NCI-H748 (cell line): ENCODE measurements around the gene DGCR8.

Experiments used
- DNase-seq: peaks from one replicate; lab custom pipeline; 2025; ENCODE audit not compliant: unreplicated experiment; lab: John Stamatoyannopoulos, UW

DGCR8 gene

DNA sequence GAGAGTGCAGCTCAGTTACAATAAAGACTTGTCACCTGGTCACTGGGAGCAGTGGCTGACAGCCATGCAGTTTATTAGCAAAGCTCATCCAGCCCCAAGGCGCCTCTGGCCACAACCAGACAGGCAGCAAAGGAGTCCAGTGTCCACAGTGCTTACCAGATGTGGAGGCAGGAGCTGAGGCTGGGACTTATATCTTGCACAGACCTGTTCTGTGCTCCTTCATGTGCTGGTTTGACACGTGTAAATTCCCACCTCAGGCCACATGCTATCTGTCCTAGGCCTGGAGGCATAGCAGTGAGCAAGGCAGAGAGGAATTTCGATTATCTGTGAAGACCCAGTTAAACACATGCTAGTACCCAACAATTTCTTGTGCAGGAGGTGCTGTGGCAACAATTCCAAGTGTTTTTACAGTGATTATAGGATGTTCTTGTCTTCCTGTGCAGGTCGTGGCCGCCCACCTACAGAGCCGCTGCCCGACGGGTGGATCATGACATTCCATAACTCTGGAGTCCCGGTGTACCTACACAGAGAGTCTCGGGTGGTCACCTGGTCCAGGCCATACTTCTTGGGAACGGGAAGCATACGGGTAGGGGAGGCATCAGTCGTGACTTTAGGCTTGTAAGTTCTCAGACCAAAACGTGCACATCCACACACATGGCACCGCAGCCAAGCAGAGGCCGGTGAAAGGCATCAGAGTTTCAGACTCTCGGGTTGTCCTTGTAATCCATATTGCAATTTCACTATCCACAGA is 9.4 kb downstream of the DGCR8 start:
- DNase-seq, result no peak

DNA sequence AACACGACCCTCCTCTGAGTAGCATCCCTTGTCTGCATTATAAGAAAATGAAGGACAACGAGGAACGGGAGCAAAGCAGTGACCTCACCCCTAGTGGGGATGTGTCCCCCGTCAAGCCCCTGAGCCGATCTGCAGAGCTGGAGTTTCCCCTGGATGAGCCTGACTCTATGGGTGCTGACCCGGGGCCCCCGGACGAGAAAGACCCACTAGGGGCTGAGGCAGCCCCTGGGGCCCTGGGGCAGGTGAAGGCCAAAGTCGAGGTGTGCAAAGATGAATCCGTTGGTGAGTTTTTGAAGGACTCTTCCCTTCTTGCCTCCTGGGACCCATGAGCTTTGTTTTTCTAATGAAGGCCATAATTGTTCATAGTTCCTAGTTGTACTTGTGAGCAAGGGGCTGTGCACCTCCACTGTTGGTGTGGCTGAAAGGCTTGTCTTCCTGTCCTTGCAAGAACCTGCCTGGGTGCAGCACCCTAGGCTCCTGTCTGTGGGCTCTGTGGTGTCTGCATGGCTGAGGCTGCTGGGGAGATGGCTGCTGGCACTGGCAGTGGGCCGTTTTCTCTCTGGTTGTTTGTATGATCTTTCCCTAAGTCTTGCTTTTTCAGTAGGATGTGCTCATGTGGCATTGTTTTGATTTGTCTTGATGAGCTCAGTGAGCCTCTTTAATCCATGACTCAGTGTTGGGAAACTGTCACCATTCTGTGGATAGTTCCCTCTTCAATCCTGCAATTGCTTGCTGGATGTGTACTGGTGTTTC is 10.1 kb downstream of the DGCR8 start:
- DNase-seq, result no peak

DNA sequence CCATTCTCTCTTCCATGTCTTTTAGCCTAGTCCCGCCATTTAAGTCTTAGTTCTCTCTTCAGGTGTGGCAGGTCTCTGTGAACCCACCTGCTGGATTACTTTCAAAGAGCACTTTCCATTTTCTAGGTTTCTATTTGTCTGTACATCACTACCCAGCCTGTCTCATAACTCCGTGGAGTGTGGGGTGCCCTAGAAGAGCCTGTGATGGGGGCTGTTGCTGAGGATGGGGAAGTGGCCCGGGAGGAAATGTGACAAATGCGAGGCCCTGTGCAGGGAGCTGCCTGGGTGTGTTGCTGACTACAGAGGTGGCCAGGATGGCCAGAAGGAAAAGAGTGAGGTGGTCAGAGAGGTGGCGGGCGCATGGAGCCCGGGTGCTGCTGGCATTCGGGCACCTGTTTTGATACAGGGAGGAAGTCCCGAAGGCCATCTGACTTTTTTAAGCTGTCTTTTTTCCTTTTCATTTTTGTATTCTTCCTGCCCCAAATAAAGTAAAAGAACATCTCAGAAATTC is 10.7 kb downstream of the DGCR8 start:
- no peak for DNase-seq

DNA sequence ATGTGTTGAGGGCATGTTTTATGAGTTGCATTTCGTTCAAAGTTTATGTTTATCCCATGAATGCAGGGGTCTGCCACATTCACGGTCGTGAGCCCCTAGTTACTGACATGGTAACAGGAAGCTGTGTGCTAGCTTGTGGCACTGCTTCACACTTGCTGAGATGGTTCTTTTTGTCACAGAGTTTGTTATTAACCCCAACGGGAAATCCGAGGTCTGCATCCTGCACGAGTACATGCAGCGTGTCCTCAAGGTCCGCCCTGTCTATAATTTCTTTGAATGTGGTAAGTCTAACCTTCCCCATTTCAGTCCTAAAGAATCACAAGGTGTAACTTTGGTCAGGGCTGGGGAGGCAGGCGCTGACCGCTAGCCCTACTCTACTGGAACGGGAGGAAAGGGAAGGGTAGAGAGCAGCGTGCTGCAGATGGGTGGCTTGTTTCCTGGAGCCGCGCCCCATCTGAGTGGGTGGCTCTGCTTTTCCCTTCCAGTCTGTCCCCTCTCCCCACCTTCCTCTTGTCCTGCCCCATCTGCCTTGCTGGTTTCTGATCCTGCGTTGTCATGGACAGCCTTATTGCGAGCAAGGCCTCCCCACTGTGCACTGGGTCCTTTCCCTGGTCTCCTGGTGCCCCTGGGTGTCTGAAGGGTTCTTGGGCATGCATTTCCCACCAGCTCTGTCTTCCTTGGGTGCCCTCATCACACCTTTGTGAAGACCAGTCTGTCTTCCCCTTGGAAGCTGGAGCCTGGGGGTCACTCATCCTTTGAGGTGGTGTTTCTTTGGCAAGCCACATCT is 11.8 kb downstream of the DGCR8 start:
- DNase-seq, result no peak

DNA sequence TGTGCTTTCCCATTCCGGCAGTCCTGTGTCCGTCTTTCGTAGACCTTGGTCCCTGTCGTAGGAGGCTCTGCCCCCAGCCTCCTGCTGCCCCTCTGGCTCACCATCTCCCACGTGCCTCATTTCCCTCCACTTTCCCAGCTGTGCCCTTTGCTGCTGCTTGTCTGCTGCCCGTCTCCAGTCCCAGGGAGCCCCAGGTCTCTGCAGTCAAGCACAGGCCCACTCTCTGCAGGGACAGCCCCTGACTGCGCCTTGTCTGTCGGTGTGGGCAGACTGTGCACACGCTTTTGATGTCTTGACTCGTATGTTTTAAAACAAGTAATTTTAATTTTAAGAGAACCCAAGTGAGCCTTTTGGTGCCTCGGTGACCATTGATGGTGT is 12.4 kb downstream of the DGCR8 start:
- no peak for DNase-seq

DNA sequence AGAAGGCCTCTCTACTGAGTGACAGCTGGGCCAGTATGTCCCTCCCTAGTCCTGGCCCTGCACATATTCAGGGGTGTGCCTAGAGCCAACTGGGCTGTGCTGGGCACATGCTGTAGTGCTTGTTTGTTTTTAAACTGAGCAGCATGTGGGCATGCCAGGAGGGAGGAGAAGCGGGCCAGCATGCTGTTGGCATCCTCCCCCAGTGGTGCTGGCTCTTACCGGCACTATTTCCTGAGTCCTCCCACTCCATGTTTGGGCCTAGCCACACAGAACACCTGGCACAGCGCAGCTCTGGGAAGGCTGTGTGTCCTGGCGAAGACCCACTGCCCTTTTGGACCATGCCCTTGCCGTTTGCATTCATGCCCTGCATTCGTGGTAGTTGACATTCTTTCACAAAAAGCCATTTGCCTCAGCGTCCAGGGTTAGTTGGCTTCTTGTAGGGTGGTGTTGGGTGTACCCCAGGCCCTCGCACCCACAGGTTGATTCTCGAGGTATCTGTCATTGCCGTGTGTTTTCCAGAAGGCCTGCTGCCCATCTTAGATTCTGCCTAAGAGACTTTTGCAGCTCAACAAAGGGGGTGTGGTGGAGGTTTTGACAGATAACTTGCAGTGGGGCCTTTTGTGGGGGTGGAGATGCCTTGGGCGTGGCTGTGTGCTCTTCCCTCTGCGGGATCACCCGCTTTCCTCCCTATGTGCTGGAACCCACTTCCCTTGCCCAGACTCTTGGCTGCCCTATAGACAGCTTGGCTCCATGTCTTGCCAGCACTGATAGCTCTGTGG is 13.6 kb downstream of the DGCR8 start:
- no peak for DNase-seq

DNA sequence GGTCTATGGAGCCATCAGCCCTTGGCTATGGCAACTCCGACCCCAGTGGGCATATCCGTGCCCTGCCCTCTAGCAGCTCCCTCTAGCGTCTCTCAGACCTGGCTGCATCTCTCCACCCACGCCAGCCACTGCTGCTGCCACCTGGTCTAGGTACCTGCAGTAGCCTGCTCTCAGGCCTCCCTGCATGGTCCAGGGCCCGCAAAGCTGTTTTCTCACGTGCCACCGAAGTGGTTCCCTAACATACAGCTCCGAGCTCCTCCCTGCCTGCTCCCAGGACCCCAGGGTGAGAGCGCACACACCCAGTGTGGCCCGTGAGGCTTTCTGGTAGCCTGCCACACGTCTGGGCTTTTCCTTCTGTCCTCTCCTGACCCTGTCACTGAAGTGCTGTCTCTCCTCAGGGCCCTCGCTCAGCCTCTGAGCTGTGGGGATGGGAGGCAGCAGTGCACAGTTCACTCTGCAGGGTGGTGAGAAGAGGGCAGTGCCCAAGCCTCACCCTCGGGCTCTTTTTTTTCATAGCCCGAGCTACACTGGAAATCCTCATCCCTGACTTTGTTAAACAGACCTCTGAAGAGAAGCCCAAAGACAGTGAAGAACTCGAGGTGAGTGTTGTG is 14.3 kb downstream of the DGCR8 start:
- DNase-seq, result no peak

DNA sequence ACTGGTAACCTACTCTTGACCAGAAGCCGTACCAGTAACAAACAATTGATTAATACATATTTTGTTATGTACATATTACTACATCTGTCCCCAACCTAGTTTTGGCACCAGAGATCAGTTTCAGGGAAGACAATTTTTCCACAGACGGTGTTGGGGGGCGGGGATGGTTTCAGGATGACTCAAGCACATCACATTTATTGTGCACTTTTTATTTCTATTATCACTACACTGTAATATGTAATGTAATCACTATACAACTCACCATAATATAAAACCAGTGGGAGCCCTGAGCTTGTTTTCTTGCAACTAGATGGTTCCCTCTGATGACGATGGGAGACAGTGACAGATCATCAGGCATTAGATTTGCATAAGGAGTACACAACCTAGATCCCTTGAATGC is 15.5 kb downstream of the DGCR8 start:
- no peak for DNase-seq

DNA sequence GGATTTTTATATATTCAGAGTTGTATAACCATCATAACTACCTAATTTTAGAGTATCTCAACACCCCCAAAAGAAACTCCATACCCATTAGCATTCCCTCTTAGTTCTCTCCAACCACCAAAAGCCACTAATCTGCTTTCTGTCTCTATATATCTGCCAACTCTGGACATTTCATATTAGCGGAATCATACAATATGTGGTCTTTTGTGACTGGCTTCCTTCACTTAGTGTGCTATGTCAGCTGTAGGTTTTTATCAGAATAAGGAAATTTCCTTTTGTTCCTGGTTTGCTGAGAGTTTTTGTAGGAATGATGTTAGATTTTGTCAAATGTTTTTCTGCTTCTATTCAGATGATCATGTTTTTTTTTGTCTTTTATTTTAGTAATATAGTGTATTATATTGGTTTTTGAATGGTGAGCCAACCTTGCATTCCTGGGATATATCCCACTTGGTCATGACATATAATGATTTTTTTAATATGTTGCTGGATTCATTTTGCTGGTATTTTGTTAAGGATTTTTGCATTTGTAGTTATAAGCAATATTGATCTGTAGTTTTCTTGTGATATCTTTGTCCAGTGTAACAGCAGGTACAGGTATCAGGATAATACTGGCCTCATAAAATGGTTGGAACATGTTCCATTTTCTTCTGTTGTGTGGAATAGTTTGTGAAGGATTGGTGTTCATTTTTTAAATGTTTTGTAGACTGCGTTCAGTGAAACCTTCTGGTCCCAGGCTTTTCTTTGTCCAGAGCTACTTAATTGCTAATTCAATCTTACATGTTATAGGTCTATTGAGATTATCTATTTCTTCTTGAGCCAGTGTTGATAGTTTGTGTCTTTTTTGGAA is 16.8 kb downstream of the DGCR8 start:
- no peak for DNase-seq

DNA sequence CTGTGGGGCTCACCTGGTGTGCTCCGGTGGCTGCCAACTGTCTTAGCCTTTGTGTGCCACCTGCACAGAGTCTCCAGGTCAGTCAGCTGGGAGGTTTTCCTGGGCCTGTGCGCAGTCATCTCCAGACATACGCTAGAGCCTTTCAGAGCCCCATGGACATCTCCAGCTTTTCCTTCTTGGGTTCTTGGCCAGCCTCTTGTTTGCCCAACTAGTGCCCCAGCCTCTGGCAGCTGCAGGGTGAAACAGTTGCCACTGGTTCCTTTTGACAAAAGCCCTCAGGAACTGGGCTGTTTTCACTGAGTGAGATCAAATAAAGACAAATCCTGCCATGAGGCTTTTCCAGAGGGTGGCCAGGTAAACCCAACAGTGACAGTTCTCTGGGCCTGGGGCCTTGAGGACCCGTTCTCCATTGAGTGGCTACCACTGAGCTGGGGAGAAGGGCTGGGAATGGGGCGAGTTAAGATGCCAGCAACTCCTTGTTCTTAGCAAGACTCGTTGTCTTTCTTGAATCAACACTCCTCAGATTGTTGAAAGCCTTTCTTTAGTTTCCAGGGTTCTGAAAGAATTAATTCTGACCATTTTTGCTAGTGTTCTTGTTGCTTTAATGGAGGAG is 19.2 kb downstream of the DGCR8 start:
- no peak for DNase-seq

DNA sequence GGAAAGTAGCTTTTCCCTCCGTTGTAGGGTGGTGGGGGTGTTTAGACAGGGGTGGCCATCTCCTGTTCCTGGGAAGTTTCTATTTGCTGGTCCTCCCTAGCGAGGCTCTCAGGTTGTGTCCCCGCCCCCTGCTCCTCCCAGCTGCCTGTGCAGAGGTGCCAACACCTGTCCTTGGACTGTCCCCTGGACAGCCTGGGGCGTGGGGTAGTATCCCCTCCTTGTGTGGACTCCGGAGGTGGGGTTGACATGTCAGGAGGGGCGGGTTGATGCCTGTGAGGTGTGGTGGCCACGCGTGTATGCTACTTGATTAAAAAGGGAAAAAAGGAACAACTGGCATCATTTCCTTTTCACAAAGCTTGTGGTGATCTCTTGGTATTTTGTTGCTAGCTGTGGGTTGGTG is 21.6 kb downstream of the DGCR8 start:
- DNase-seq, result no peak

DNA sequence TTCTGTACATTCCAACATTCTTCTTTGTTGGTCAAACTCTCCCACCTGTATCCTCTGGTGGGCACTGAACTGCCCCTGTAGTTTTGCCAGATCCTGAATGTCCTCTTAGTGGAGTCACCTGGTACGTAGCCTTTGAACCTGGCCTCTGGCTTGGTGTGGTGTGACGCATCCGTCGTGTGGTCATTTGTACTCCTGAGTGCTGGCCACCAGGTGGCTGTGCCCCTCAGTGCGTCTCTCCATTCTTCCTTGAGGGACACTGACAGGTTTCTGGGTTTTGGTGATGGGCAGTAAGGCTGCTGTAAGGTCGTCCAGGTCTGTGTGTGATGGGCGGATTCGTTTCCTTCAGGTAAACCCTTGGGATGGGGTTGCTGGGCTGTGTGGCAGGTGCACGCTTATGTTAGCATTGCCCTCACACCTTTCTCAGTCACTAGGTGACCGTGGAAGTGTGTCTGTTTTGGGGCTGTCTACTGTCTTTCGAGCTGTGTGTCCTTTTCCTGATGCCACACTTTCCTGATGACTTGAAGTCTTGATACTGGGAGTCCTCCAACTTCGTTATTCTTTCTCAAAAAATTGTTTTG is 22.3 kb downstream of the DGCR8 start:
- DNase-seq, result no peak

DNA sequence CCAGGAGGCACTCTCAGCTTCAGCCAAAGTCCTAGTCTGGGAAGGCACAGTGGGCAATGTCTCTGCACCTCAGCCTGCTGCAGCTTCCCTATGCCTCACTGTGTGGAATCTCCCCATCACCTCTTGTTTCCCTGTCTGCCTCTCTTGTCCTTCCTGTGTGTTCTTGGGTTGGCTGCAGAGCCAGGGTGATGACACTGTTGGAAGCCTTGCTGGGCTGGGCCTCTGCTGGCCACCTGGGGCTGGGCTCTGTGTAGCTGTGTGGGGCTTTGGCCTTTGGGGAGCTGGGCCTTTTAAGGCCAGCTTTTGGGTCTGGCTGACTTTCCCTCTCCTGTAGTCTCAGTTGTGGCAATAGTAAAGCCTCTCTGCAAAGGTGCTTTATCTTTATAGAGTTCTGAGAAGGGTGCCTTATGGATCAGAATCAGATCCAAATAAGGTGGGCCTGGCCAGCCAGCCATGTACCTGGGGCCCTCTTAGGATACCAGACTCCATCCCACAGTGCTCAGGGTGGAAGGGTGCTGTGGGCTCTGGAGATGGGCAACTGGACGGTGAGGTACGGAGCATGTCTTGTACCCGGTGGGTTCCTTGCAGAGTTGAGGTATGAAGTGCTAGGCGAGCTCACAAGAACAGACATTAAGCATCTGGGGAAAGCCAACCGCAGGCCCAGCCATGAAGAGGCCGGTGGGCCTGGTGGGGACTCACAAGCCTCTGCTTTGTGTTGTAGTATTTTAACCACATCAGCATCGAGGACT is 25.6 kb downstream of the DGCR8 start:
- no peak for DNase-seq

DNA sequence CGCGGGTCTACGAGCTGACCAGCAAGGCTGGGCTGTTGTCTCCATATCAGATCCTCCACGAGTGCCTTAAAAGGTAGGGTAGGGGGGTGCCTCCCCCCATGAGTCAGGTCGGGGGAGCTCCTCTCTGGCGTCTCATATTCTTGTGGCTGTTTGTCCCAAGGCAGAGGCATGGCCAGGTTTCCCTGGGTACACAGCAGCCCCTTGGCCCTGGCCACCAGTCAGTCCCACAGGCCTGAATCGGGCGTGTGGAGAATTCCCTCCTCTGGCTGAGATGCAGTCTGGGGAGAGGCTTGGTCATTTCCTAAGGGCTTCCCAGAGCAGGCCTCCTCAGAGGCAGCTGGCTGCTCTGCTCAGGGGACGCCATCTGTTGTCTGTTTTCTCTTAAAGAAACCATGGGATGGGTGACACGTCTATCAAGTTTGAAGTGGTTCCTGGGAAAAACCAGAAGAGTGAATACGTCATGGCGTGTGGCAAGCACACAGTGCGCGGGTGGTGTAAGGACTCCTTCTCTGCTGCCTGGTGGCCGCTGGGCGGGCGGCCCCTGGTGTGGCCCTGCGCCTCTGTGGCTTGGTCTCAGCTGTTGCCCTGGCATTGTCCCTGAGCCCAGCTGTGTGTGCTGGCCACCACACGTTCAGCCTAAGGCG is 26.3 kb downstream of the DGCR8 start:
- no peak for DNase-seq

DNA sequence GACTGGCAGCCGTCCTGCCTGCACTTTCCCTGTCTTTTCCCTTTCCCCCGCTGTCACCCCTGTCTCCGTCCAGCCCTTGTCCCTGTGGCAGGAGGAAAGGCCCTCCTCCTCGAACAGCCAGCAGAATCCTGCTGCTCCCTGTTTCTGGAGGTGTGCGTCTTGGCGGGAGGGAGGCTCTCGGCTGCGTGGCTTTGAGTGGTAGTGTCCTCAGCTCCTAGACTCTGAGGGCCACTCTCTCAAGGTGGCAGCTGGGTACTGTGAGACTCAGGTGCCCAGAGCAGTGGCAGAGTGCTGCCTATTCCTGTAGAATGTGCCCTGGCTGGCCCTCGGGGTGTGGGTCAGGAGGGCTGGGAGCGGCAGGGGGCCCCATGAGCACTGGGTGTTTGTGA is 26.8 kb downstream of the DGCR8 start:
- no peak for DNase-seq

DNA sequence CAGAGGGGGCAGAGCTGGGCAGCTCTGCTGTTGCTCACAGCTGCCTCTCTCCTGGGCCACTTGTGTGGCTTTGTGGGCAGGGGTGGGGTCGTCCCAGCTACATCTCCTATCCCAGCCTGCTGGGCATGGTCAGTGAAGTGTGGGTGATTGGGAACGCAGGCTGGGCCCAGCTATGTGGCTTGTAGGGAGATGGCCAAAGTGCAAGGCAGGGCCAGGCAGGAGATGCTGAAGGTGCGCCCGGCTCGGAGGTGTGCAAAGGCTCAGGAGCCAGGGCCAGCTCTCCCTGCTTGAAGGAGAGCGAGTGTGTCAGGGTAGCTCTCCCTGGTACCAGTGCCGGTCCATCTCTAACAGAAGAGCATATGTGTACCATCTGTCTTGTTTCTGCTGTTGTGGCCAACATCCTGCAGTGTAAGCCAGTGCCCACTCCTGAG is 27.4 kb downstream of the DGCR8 start:
- DNase-seq, result no peak

DNA sequence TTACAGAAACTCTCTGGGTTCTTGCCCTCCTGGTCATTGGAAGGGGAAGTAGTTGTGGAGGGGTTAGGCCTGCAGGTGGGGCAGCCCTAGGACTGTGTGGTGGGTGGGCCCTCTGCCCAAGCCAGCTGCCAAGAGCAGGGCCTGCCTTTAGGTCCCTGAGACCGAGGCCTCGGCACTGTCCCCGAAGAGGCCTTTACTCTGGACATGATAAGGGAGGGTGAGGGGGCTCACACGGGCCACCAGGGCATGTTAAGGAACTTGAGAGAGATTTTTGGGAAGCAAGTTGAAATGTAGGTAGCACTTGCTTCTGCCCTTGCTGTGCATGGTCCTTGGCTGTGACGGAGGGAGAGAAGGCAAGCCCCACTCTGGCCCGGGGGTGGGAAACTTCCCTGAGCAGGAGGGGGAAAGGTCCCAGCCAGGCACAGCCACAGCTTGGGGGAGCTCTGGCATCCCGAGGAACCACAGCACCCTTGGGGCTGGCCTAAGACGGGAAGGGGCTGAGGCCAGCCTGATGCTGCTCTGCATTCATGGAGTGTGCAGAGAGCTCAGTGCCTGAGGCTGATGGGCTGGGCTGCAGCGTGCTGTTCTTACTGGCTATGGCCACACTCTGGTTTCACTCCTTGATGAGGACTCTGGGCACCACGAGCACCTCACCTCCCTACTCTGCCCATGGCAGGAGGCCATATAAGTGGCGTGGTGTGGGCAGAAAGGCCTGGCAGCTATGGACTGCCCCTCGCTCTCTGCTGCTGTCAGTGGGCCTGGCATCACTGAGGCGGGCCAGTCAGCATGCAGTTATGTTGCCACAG is 28.1 kb downstream of the DGCR8 start:
- no peak for DNase-seq
